GM12873 (cell line): ENCODE measurements around the gene B2M.

Experiments used
- TF ChIP-seq, protein P1 (sequence below): IDR thresholded peaks from 2 replicates; pipeline ENCODE4 v1.5.1; 2012; ENCODE audit warnings: low read depth, mild to moderate bottlenecking, moderate library complexity, low read length, control low read depth; ENCODE audit not compliant: insufficient read depth; ENCODE audit errors: missing control alignments

Gene B2M

GRCh38 chr15:44694416-44694815 is 16.9 kb upstream of the B2M start:
- TF ChIP-seq, protein P1, sequence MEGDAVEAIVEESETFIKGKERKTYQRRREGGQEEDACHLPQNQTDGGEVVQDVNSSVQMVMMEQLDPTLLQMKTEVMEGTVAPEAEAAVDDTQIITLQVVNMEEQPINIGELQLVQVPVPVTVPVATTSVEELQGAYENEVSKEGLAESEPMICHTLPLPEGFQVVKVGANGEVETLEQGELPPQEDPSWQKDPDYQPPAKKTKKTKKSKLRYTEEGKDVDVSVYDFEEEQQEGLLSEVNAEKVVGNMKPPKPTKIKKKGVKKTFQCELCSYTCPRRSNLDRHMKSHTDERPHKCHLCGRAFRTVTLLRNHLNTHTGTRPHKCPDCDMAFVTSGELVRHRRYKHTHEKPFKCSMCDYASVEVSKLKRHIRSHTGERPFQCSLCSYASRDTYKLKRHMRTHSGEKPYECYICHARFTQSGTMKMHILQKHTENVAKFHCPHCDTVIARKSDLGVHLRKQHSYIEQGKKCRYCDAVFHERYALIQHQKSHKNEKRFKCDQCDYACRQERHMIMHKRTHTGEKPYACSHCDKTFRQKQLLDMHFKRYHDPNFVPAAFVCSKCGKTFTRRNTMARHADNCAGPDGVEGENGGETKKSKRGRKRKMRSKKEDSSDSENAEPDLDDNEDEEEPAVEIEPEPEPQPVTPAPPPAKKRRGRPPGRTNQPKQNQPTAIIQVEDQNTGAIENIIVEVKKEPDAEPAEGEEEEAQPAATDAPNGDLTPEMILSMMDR: no peak

DNA sequence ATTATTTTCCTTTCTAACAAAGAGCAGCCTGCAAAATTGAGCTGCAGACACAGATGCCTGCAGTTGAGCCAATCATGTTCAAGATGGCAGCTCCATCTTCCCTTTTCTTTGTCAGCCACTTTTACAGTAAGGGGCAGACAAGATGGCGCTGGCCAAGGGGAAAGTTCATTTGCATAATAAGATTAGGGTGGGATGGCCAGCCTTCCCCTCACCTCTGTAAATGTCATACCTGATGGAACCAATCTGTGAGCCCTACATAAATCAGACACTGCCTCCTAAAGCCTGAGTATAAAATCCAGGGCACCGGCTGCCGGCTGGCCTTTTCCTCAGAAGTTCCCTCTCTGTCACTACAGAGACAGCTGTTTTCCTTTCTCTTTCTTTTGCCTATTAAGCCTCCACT is 16.0 kb upstream of the B2M start:
- TF ChIP-seq, protein P1: no peak

GRCh38 chr15:44697014-44697413 is 14.3 kb upstream of the B2M start:
- TF ChIP-seq, protein P1: no peak

- TF ChIP-seq, protein P1: no peak
Measured at GRCh38 chr15:44698641-44699040, 12.7 kb upstream of the B2M start.

DNA sequence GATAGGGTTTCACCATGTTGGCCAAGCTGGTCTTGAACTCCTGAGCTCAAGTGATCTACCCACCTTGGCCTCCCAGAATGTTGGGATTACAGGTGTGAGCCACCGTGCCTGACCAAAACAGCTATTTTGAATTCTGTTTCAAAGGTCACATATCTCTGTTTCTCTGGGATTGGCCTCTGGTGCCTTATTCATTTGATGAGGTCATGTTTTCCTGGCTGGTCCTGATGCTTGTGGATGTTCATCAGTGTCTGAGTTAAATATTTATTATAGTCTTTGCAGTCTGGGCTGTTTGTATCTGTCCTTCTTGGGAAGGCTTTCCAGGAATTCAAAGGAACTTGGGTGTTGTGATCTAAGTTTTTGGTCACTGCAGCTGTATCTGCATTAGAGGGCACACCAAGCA is 5.3 kb upstream of the B2M start:
- TF ChIP-seq, protein P1: no peak

GRCh38 chr15:44706401-44706800 is 4.9 kb upstream of the B2M start:
- TF ChIP-seq, protein P1: no peak

DNA sequence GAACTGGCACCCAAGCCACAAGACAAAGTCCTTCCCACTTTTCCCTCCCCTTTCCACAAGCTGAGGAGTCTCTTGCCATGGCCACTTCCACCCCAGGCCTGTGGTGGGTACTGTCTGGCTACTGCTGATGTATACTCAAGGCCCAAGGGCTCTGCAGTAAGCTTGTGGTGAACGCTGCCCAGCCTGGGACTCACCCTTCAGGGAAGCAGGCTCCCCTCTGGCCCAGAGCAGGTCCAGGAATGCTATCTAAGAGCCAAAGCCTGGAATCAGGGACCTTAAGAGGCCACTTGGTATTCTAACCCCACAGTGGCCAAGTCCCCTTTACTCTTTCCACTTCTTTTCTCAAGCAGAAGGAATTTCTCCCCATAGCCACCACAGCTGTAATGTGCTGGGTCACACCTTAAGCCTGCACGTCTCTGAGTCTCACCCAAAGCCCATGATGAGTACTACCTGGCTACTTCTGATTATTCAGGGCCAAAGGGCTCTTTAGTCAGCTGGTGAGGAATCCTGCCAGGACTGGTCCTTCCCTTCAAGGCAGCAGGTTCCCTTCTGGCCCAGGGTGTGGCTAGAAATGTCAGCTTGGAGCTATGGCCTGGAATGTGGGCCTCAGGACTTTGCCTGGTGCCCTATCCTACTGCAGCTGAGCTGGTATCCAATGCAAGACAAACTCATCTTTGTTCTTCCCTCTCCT is 4.2 kb upstream of the B2M start:
- TF ChIP-seq, protein P1: no peak
